ENCODE results near the gene RAE1. TPM values are rescaled to one million over a fixed set of nuclear protein-coding genes. Genes with fewer than 3 reads are reported as not detected.

The RAE1 gene
- total RNA-seq, 1 donor = 24.6 TPM

- peaks cover 81% of the 10 kb centered on the region for H3K36me3 ChIP-seq (ENCODE audit: insufficient read depth, low read length)
Measured at GRCh38 chr20:57374931-57375651, 24.0 kb downstream of the RAE1 start.

GRCh38 chr20:57375652-57376230 is 24.7 kb downstream of the RAE1 start:
- Histone ChIP-seq H3K27ac (ENCODE audit: low read depth, low read length) (no peak overlapping the region), H3K4me1 (ENCODE audit: insufficient read depth, low read length) (peaks cover 9% of the 10 kb centered on the region), H3K79me2 (ENCODE audit: insufficient read depth, low read length) (no peaks in the 10 kb centered on the region), H4K20me1 (ENCODE audit: insufficient read depth, low read length) (peaks cover 15% of the 10 kb centered on the region), H3K4me2 (ENCODE audit: insufficient read depth, low read length) (no peak overlapping the region), H3K4me3 (ENCODE audit: insufficient read depth, low read length) (no peak overlapping the region), H3K9me3 (ENCODE audit: low read depth, low read length) (no peaks in the 10 kb centered on the region), H3K27me3 (ENCODE audit: insufficient read depth, low read length) (no peaks in the 10 kb centered on the region), H3K36me3 (ENCODE audit: insufficient read depth, low read length) (peaks cover 77% of the 10 kb centered on the region), H2AFZ (ENCODE audit: low read length) (no peak overlapping the region)
- peak; percentile 54 for DNase-seq (ENCODE audit: insufficient read length, low spot score, missing footprints)
- TF ChIP-seq CTCF (IDR thresholded peaks at IDR 0.05; ENCODE audit: extremely low read depth, low read depth, low read length) = no peak

More at GRCh38 chr20:57374931-57375651, 24.0 kb downstream of the RAE1 start:
- Histone ChIP-seq H3K4me3 (ENCODE audit: insufficient read depth, low read length) (no peak overlapping the region), H2AFZ (ENCODE audit: low read length) (no peak overlapping the region), H3K27me3 (ENCODE audit: insufficient read depth, low read length) (no peaks in the 10 kb centered on the region), H3K27ac (ENCODE audit: low read depth, low read length) (peak overlapping the region; percentile 32), H4K20me1 (ENCODE audit: insufficient read depth, low read length) (peaks cover 15% of the 10 kb centered on the region), H3K4me2 (ENCODE audit: insufficient read depth, low read length) (no peak overlapping the region), H3K4me1 (ENCODE audit: insufficient read depth, low read length) (peaks cover 9% of the 10 kb centered on the region), H3K9me3 (ENCODE audit: low read depth, low read length) (no peaks in the 10 kb centered on the region), H3K79me2 (ENCODE audit: insufficient read depth, low read length) (no peaks in the 10 kb centered on the region)
- DNase-seq (ENCODE audit: insufficient read length, low spot score, missing footprints) = peak; percentile 69
- TF ChIP-seq CTCF (IDR thresholded peaks at IDR 0.05; ENCODE audit: extremely low read depth, low read depth, low read length) = no peak

- H4K20me1 ChIP-seq (ENCODE audit: insufficient read depth, low read length) = peaks cover 15% of the 10 kb centered on the region
- H3K27ac ChIP-seq (ENCODE audit: low read depth, low read length) = no peak overlapping the region
- H3K9me3 ChIP-seq (ENCODE audit: low read depth, low read length) = no peaks in the 10 kb centered on the region
- no peak overlapping the region for H3K4me2 ChIP-seq (ENCODE audit: insufficient read depth, low read length)
- H3K4me3 ChIP-seq (ENCODE audit: insufficient read depth, low read length) = no peak overlapping the region
- H3K79me2 ChIP-seq (ENCODE audit: insufficient read depth, low read length) = no peaks in the 10 kb centered on the region
- DNase-seq (ENCODE audit: insufficient read length, low spot score, missing footprints) = no peak
- H3K27me3 ChIP-seq (ENCODE audit: insufficient read depth, low read length) = no peaks in the 10 kb centered on the region
- no peak overlapping the region for H2AFZ ChIP-seq (ENCODE audit: low read length)
- H3K36me3 ChIP-seq (ENCODE audit: insufficient read depth, low read length) = peaks cover 64% of the 10 kb centered on the region
- H3K4me1 ChIP-seq (ENCODE audit: insufficient read depth, low read length) = peaks cover 9% of the 10 kb centered on the region
- no peak for TF ChIP-seq CTCF (IDR thresholded peaks at IDR 0.05; ENCODE audit: extremely low read depth, low read depth, low read length)
Measured at GRCh38 chr20:57377350-57377749, 26.3 kb downstream of the RAE1 start.

- TF ChIP-seq CTCF (IDR thresholded peaks at IDR 0.05; ENCODE audit: extremely low read depth, low read depth, low read length) = no peak
- H3K79me2 ChIP-seq (ENCODE audit: insufficient read depth, low read length) = no peaks in the 10 kb centered on the region
- H3K9me3 ChIP-seq (ENCODE audit: low read depth, low read length) = no peaks in the 10 kb centered on the region
- H2AFZ ChIP-seq (ENCODE audit: low read length) = no peak overlapping the region
- no peak for DNase-seq (ENCODE audit: insufficient read length, low spot score, missing footprints)
- H3K4me2 ChIP-seq (ENCODE audit: insufficient read depth, low read length) = no peak overlapping the region
- H4K20me1 ChIP-seq (ENCODE audit: insufficient read depth, low read length) = peaks cover 15% of the 10 kb centered on the region
- peaks cover 58% of the 10 kb centered on the region for H3K36me3 ChIP-seq (ENCODE audit: insufficient read depth, low read length)
- H3K27me3 ChIP-seq (ENCODE audit: insufficient read depth, low read length) = no peaks in the 10 kb centered on the region
- H3K4me1 ChIP-seq (ENCODE audit: insufficient read depth, low read length) = peaks cover 9% of the 10 kb centered on the region
- no peak overlapping the region for H3K4me3 ChIP-seq (ENCODE audit: insufficient read depth, low read length)
- H3K27ac ChIP-seq (ENCODE audit: low read depth, low read length) = no peak overlapping the region
Measured at GRCh38 chr20:57378107-57378506, 27.1 kb downstream of the RAE1 start.

Measured in osteoblast (primary cell).